Frontal cortex (tissue), 4 donors: ENCODE measurements around the gene APBA1. TPM values are rescaled to one million over a fixed set of nuclear protein-coding genes. Genes with fewer than 3 reads are reported as not detected.

Source experiments
- DNase-seq, 2 donors: peaks; one replicate each; pipeline ENCODE4 v3.0.0; 2012; ENCODE audit warnings: low spot score in 2 of 2
- FAIRE-seq: peaks from 2 replicates; lab custom pipeline; 2012; peaks lifted over from hg19 to GRCh38; lab: Jason Lieb, UNC
- total RNA-seq: library from RNA; depleted of rRNA; stranded (reverse); fragments of >200 nt; gene quantifications from one replicate; pipeline ENCODE4 v1.2.3, GENCODE V29; 2014
- donor health status: control.
- donor health status: control.
- donor health status: control.

The APBA1 gene
- total RNA-seq, 1 donor from 2014 or later: 24.9 TPM

DNA sequence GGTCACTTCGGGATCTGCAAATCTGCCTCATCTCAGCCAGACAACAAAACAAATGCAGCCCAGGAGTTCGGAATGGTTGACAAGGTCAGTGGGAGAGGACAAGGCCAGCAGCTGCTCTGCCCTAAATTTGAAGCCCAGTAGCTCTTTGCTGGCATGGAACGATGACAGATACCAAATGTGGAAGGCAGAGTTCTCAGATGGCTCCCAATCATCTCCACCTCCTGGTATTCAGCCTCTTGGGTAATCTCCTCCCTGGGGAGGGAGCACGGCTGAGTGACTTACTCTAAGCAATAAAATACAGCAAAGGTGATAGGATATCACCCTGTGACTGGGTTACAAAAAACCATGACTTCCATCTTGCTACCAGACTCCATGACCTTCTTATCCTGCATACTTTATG lies 174.4 kb downstream of the APBA1 start:
- FAIRE-seq (no peak), DNase-seq (no peak)

DNA sequence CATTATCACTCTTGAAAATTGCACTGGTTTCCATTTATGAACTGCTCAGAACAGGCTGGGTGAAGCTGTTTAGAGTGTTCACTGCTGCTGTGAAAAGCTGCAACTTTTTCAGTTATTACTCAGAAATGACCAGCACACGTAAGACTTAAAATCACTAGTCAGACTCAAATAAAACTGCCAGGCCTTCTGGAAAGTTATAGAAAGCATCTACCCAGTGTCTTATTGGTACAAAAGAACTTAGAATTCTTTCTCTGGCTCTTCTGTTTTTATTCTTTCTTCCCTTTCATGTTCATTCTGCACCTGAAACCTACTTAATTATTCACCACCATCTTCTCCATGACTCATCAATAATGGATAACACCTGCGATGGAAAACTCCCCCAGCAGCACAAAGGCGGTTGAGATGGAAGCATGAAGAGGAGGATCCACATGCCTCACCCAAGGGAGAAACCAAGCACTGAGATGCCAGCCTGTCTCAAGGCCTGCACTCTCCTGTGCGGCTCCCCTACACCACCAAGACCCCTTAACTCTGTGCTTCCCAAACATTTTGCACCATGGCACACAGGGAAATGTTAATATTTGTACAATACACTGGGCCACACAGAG lies 175.2 kb downstream of the APBA1 start:
- FAIRE-seq: no peak
- DNase-seq: no peak

DNA sequence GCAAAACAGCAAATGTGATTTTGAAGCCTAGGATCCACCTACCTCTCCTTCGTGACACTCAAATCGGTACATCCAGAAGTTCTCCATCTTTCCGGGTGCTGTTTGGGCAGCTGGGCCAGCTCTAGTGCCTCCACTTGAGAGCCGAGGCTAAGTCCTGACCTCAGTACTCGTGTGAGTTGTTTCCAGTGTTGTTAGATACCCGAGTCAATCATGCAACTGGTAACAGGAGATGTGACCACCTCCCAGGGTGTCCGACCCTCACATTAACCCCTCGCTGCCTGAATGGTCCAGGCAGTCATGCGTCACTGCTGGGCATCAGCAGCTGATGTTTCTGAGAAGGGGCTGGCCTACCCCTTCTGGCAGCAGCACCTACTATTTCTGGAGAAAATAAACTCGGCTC lies 176.9 kb downstream of the APBA1 start:
- no peak for FAIRE-seq
- DNase-seq: no peak

DNA sequence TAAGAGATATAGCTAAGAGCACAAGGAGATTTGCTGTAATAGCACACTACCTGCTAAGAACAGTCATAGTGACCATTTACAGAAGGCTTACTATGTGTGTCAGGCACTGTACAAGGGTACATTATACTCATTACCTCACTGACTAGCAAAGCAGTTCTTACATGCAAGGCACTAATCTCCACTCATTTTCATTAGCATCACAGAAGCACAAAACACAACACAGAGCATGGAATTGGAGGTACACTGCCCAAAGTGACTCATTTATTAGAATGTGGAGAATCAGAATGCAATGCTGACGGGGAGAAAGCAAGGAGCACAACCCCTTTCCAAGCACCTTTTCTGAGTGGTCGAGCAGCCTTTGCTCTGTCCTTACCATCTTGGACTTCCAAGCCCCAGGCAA lies 177.4 kb downstream of the APBA1 start:
- no peak for FAIRE-seq

DNA sequence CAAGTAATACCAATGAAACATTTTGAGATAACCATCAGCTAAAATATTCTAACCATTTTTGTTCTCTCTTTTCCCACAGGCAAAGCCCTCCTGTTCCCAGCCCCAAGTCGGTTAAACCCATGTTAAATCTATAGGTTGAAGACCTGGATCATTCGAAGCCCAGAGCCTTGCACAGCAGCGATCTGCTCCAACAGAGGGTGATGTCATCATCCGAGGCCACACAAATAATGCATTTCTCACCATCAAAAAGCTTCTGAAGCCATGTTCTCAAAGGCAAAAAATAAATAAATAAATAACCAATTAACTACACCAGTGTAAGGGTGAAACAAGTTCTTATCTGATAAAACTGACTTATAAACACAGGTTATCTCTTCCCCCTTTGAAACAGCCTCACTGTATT lies 178.0 kb downstream of the APBA1 start:
- FAIRE-seq: no peak

More for the DNA sequence above, 177.4 kb downstream of the APBA1 start:
- DNase-seq: no peak

DNA sequence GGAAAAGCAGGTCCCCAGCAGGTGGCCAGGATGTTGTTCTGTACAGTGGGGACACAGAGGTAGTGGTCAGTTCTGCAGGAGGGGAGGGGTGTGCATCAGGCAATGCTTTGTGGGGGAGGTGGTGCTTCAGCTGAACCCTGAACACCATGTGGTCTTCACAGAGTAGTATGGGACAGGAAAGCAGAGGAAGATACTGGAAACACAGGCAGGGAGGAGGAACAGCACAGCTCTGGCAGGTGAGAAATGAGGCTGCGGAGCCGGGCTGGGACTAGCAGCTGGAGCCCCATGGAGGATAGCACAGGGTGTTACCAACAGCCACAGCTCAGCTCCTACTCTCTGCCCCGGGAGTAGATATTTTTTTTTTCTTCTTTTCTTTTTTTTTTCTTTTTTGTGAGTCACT lies 185.7 kb downstream of the APBA1 start:
- no peak for FAIRE-seq
- no peak for DNase-seq

More for the DNA sequence above, 178.0 kb downstream of the APBA1 start:
- DNase-seq: no peak

DNA sequence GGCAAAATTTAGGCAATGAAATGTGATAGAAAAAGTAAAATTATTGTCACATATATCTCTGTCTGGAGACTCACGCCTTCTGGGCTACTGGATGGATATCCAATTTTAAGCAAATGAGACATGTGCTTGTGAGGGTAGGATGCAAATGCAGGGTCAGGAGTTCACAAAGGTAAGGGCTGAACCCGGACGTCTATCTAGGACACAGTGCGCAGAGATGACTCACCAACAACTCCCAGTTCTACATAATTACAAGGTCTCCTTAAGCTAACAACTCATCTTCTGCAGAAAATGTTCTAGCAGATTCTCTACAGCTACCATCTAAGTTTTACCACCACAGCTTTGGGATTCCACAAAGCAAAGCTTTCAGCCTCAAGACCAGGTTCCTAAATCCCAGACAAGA lies 186.7 kb downstream of the APBA1 start:
- DNase-seq (no peak), FAIRE-seq (no peak)

DNA sequence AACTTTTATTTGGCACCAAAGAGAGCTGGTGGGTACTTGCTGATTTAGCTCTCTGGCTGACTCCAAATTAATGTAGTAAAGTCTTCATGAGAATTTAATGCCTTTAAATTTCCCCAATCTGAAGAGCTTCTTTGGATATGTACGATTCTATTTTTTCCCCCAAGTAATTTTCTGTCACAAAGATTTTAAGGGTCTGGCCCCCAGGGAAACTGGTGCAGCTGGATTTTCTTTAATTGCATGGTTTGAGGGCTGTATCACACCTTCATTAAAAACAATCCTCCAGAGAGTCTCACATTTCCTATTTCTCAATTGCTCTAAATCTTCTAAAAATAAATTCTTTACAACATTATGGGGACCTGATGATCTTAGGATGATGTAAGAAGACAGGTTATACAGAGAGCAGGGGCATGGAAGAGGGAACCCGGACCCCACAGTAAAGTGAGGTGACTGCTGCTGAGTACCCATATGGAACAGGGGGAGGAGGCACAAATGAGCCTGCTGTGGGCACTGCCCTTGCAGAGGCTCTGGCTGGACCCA lies 188.2 kb downstream of the APBA1 start:
- no peak for FAIRE-seq
- no peak for DNase-seq

DNA sequence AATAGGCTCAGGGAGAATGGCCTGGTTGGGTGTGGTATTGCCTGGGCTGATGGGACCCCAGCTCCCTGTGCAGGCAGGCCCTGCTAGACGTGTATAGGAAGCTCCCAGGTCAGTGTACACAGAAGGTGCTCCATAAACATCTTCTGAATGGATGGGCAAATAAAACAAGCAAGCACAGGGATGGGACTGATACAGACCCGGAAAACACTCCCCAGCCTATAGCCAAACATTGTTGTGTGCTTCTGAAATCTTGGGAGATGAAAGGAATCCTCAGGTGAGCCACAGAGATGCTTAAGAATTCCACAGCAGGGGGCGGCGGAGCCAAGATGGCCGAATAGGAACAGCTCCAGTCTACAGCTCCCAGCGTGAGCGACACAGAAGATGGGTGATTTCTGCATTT lies 195.4 kb downstream of the APBA1 start:
- no peak for FAIRE-seq
- DNase-seq: no peak

DNA sequence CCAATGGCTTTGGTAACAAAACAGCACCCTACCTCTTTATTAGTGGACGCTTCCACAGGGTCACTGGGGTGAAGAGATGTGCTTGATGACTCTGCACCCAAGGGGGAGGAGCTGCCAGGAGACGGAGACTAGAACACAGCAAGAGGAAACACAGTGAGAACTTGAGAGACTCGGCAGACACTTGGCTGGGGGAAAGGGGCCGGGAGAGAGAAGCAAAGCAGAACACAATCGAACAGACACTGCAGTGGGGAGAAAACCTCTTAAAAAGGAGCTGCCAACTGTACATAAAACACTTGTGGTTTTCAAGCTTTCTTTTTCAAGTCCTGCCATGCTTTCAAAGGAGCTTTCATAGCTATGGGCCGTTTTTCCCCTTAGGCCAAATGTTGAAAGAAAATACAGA lies 196.2 kb downstream of the APBA1 start:
- FAIRE-seq (no peak), DNase-seq (no peak)

DNA sequence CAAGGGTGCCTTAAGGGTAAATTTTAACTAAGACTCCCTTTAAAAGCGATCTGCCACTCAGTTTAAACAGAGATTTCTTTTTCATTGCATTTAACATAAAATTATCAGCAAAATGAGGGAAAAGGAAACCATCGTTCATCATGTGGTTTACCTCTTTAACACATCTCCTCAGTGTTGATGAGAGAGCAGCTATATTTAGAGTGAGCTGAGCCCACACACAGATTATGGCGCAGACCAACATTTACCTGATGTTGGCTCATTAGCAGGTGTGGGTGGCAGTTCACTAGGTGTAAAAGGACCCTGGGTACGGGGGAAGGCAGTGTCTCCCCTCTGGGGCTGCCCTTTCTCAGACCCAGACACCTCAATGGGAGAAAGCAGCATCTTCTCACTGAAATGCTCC lies 197.3 kb downstream of the APBA1 start:
- DNase-seq (no peak), FAIRE-seq (no peak)

DNA sequence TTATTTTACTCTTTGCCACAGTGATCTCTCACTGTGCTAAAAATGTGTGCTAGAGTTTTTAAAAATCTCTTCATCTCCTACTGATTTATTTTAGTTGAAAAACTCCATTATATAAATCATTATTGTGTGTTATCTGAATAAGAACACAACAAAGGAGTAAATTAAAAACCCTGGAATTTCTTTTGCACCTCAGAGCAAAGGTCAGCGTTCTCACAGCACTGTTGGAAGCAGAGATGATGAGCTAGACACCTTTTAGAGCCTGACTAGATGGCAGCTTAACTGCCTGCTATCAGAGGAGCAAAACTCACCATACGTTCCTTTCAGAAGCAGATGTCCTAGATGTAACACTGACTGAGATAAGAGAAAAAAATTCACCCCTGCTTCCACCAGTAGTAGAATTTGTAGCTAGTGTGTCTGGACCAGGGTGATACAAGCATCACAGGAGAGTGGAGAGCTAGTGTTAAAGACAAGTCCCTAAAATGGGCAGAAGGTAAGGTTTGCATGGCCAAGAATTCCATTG lies 200.0 kb downstream of the APBA1 start:
- FAIRE-seq: no peak
- no peak for DNase-seq

DNA sequence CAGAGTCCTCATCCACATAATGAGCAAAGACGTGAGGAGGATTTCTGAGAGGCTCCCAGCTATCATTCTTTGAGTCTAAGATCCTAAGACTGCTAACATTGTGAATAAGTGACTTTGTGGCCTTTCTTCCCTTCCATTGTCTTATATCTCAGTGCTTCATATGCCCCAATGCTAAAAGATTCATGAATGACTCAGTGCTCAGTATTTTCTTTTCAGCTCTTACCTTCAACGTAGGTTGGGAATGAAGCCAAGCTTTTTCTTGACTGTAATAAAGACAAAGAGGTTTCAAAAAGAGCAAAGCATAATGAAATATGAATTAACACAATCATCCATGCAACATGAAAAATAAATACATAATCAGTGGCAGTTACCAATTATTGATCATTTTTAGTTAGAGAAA lies 200.7 kb downstream of the APBA1 start:
- DNase-seq (no peak), FAIRE-seq (no peak)

DNA sequence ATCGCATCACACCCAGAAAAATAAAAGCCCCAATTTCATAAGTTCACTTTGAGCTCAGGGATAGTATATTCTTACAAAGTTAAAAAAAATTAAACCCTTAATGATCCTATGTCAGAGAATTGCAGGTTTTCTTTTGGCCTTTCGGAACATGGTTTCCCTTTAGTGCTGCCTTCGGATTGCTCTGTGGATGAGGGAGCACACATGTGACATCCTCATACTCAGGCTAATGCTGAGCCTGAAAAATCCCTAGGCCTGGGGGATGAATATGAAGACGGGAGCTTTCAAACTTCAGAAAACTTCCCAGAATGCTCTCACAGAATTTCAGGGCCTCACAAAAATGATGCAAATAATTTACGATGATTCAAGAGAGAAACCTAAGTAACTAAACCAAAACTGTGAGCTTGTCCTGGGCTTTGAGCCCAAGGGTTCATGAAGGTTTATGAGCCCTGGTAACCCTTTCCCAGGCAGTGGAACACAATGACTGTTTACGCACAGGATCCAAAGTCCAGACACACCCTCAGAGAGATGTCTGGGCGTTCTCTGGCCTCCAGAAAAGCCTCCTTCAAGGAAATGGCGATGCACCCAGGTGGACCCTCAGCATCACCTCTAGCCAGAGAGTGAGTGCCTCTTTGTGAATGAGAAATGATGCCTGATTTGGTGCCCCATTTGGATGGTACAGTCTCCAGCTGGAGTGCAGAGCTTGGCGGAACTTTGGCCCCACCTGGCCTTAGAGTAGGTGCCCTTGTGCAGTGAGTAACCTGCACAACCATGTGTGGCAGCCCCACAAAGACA lies 201.8 kb downstream of the APBA1 start:
- no peak for DNase-seq
- no peak for FAIRE-seq

DNA sequence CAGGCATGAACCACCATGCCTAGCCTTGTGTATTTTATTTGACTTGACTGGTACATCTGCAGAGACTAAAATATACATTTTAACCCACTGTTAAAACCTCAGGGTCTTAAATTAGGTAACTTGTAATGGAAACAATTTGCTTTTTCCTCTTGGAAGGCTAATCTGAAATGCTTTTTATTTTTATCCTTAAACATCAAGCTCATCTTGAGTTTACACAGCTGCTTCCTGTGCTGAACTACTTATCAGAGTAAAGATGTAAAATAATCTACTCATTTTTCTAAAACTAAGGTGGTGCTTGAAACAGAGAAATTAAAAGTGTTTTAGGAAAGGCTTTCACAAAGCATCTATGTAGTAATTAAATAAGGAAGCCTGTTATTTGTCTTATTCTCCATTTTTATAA lies 203.0 kb downstream of the APBA1 start:
- DNase-seq: no peak

DNA sequence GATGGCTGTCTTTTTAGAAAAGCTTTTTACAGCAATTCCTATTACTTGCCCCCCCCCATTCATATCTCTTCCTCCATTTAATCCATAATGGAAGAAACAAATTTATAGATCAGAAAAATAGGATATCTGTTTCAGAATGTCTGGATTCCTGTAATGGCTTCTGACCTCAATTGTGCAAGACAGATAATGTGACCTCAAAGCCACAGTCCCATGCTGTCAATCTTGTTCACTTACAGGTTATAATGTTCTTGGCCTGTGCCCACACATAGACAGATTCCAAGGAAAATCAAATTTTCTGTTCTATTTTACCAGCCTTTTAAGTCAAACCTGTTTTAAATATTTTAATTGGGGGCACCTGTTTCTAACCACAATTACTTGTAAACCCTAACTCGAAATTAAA lies 203.8 kb downstream of the APBA1 start:
- FAIRE-seq (no peak), DNase-seq (no peak)

More for the DNA sequence above, 203.0 kb downstream of the APBA1 start:
- no peak for FAIRE-seq

DNA sequence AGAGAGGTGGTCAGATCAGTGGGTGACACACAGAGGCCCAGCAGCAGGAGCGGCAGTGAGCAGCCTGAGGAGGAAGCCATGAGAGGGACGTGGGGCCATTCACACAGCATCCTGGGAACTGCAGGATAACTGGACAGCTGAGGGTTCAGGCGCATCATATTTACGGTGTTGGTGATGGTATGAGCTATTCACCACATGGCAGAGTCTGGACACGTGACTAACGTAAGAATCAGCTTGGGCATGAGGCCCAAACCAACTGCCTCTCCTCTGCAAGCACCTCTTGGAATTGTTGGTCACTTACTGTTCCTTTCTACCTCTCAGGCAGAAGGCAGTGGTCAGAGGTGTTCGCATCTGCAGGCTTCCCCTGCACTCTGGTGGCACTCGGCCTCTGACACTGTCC lies 206.0 kb downstream of the APBA1 start:
- FAIRE-seq: no peak
- no peak for DNase-seq

DNA sequence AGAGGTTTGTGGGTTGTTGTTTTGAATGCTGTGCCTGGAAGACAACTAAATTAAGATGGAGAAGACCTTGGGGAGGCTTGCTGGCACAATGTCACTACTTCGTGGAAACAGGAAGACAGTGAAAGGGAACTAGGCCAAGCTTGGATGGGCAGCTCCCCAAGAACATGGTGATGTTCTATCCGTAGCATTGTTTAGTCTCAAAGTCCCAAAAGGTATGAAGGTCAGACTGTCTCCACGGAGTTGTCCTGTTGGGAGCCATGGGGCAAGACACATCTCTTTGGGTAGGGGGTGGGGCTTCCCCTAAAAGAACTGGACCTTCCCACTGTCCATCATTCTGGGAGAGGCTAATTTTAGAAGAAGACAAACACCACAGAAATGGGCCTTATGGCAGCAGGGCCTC lies 206.7 kb downstream of the APBA1 start:
- DNase-seq: no peak
- FAIRE-seq: no peak

DNA sequence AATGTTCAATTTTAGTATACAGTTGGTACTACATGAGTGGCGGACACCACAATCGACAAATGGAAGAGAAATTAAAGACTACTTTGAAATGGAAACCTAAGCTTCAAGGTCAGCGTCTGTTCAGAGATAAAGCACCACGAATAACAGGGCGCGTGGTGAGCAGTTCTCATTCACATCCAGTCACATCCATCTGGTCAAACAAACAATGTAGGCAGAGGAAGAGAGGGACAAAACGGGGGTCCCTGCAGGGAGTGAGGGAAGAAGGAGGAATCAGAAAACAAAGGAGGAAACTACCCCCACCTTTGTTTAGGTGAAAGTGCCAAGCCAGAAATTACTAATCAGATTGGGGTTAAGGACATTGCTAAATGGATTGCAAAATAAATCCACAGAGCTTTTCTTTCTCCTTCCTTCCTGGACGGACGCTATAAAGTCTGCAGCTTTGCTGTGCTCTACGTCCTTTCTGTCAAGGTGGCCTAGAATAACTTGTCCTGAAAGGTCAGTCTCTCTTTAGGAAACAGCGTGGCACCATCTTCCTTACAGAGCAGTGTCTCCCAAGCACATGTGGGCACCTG lies 208.6 kb downstream of the APBA1 start:
- no peak for DNase-seq
- FAIRE-seq: no peak

DNA sequence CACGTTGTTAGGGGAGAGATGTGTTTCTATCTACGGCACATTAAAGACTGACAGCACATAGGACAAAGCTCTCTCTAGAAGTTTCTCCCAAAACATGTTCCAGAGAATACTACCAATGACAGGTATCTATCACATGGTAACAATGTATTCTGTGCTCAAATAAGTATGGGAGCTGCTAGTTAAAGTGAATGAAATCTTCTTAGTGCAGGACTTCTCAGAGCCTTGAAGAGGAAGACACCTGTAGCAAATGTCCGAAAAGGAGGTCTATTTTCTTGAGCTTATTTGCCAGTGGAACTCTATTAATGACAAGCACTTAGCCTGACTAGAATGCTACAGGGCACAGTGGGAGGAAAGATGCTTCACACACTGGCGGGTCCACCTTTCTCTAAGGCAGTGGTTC lies 209.8 kb downstream of the APBA1 start:
- DNase-seq: no peak
- no peak for FAIRE-seq
